ENCODE results near the gene LPP. TPM values are rescaled to one million over a fixed set of nuclear protein-coding genes. Genes with fewer than 3 reads are reported as not detected.

Gene LPP
- total and polyA plus RNA-seq, 9 of the 15 experiments (the other 6 are each of a cell fraction or from before 2014, with no cell fraction given): 0.07 to 0.18 TPM; not detected in 7

DNA sequence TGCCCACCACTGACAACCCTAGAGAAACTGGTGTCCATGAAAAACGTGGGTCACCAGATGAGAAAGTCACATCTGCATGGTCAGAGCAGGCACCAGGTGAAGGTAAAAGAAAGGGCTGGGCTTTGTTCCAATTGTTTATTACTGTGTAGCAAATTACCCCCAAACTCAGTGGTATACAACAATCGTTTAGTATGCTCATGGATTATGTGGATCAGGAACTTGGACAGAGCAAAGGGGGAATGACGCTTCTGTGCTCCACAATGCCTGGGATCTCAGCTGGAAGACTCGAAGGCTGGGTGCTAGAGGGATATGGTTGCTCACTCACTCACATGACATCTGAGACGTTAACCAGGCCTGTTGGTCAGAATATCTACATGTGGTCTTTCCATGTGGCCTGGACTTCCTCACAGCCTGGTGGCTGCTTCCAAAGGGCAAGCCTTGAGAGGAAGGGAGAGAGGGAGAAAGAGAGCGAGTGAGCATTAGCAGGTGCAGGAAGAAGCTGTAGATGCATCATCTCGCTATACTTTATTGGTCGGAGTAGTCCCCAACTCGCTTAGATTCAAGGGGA, 44.9 kb downstream of the LPP start (continued):
- TF ChIP-seq, protein P1, sequence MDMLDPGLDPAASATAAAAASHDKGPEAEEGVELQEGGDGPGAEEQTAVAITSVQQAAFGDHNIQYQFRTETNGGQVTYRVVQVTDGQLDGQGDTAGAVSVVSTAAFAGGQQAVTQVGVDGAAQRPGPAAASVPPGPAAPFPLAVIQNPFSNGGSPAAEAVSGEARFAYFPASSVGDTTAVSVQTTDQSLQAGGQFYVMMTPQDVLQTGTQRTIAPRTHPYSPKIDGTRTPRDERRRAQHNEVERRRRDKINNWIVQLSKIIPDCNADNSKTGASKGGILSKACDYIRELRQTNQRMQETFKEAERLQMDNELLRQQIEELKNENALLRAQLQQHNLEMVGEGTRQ (CRISPR knock-in tag; IDR thresholded peaks at IDR 0.05): no peak
- no peak for TF ChIP-seq ZNF644 (tag; IDR thresholded peaks at IDR 0.05; ENCODE audit: low read depth)
- TF ChIP-seq FUS (optimal IDR thresholded peaks at IDR 0.05; ENCODE audit: low read depth, low read length): no peak
- no peak for TF ChIP-seq SLC30A9 (CRISPR knock-in tag; IDR thresholded peaks at IDR 0.05)
- no peak for TF ChIP-seq SMAD4 (CRISPR knock-in tag; conservative IDR thresholded peaks at IDR 0.05)
- TF ChIP-seq, protein P2, sequence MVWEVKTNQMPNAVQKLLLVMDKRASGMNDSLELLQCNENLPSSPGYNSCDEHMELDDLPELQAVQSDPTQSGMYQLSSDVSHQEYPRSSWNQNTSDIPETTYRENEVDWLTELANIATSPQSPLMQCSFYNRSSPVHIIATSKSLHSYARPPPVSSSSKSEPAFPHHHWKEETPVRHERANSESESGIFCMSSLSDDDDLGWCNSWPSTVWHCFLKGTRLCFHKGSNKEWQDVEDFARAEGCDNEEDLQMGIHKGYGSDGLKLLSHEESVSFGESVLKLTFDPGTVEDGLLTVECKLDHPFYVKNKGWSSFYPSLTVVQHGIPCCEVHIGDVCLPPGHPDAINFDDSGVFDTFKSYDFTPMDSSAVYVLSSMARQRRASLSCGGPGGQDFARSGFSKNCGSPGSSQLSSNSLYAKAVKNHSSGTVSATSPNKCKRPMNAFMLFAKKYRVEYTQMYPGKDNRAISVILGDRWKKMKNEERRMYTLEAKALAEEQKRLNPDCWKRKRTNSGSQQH (CRISPR knock-in tag; IDR thresholded peaks at IDR 0.05): no peak
- TF ChIP-seq, protein P3, sequence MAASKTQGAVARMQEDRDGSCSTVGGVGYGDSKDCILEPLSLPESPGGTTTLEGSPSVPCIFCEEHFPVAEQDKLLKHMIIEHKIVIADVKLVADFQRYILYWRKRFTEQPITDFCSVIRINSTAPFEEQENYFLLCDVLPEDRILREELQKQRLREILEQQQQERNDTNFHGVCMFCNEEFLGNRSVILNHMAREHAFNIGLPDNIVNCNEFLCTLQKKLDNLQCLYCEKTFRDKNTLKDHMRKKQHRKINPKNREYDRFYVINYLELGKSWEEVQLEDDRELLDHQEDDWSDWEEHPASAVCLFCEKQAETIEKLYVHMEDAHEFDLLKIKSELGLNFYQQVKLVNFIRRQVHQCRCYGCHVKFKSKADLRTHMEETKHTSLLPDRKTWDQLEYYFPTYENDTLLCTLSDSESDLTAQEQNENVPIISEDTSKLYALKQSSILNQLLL (CRISPR knock-in tag; IDR thresholded peaks at IDR 0.05; ENCODE audit: borderline replicate concordance): no peak
- no peak for TF ChIP-seq HLTF (IDR thresholded peaks at IDR 0.05)
- TF ChIP-seq, protein P4, sequence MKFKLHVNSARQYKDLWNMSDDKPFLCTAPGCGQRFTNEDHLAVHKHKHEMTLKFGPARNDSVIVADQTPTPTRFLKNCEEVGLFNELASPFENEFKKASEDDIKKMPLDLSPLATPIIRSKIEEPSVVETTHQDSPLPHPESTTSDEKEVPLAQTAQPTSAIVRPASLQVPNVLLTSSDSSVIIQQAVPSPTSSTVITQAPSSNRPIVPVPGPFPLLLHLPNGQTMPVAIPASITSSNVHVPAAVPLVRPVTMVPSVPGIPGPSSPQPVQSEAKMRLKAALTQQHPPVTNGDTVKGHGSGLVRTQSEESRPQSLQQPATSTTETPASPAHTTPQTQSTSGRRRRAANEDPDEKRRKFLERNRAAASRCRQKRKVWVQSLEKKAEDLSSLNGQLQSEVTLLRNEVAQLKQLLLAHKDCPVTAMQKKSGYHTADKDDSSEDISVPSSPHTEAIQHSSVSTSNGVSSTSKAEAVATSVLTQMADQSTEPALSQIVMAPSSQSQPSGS (CRISPR knock-in tag; IDR thresholded peaks at IDR 0.05): no peak
- TF ChIP-seq, protein P5, sequence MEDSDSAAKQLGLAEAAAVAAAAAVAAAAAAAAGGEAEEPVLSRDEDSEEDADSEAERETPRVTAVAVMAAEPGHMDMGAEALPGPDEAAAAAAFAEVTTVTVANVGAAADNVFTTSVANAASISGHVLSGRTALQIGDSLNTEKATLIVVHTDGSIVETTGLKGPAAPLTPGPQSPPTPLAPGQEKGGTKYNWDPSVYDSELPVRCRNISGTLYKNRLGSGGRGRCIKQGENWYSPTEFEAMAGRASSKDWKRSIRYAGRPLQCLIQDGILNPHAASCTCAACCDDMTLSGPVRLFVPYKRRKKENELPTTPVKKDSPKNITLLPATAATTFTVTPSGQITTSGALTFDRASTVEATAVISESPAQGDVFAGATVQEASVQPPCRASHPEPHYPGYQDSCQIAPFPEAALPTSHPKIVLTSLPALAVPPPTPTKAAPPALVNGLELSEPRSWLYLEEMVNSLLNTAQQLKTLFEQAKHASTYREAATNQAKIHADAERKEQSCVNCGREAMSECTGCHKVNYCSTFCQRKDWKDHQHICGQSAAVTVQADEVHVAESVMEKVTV (CRISPR knock-in tag; IDR thresholded peaks at IDR 0.05): no peak
- TF ChIP-seq, protein P6, sequence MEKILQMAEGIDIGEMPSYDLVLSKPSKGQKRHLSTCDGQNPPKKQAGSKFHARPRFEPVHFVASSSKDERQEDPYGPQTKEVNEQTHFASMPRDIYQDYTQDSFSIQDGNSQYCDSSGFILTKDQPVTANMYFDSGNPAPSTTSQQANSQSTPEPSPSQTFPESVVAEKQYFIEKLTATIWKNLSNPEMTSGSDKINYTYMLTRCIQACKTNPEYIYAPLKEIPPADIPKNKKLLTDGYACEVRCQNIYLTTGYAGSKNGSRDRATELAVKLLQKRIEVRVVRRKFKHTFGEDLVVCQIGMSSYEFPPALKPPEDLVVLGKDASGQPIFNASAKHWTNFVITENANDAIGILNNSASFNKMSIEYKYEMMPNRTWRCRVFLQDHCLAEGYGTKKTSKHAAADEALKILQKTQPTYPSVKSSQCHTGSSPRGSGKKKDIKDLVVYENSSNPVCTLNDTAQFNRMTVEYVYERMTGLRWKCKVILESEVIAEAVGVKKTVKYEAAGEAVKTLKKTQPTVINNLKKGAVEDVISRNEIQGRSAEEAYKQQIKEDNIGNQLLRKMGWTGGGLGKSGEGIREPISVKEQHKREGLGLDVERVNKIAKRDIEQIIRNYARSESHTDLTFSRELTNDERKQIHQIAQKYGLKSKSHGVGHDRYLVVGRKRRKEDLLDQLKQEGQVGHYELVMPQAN (IDR thresholded peaks at IDR 0.05; ENCODE audit: borderline replicate concordance): no peak
- no peak for TF ChIP-seq XRCC4 (IDR thresholded peaks at IDR 0.05; ENCODE audit: extremely low read depth, insufficient read depth, insufficient read length)
- TF ChIP-seq NFATC3 (IDR thresholded peaks at IDR 0.05): no peak
- no peak for TF ChIP-seq FOSL1 (tag; conservative IDR thresholded peaks at IDR 0.05)
- TF ChIP-seq, protein P7, sequence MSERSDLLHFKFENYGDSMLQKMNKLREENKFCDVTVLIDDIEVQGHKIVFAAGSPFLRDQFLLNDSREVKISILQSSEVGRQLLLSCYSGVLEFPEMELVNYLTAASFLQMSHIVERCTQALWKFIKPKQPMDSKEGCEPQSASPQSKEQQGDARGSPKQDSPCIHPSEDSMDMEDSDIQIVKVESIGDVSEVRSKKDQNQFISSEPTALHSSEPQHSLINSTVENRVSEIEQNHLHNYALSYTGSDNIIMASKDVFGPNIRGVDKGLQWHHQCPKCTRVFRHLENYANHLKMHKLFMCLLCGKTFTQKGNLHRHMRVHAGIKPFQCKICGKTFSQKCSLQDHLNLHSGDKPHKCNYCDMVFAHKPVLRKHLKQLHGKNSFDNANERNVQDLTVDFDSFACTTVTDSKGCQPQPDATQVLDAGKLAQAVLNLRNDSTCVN (CRISPR knock-in tag; IDR thresholded peaks at IDR 0.05): no peak

Data from K562 (cell line).